Prostate gland (tissue), 2 donors: Measurements from ENCODE around the gene RBM8A.

Experiments
- POLR2A ChIP-seq: fragments of 450-650 bp; IDR thresholded peaks from one replicate; pipeline ENCODE4 v1.6.1; 2016; ENCODE audit warnings: antibody characterized with exemption, mild to moderate bottlenecking
- POLR2AphosphoS5 ChIP-seq: sonication (generic); formaldehyde crosslinking; IDR thresholded peaks from one replicate; pipeline ENCODE4 v1.6.1; 2017; ENCODE audit warnings: antibody characterized with exemption
- TF ChIP-seq, protein P1 (sequence below), 4 experiments: fragments of 200-600 bp in 2 of 4; fragments of 450-650 bp in 2 of 4; sonication (generic) in 2 of 4; IDR thresholded peaks; 1 replicate in 3 of 4; 2 replicates in 1 of 4; pipeline ENCODE4 v1.5.1; 2016 to 2019; ENCODE audit warnings: antibody characterized with exemption in 4 of 4, mild to moderate bottlenecking in 2 of 4, moderate library complexity in 2 of 4

DNA sequence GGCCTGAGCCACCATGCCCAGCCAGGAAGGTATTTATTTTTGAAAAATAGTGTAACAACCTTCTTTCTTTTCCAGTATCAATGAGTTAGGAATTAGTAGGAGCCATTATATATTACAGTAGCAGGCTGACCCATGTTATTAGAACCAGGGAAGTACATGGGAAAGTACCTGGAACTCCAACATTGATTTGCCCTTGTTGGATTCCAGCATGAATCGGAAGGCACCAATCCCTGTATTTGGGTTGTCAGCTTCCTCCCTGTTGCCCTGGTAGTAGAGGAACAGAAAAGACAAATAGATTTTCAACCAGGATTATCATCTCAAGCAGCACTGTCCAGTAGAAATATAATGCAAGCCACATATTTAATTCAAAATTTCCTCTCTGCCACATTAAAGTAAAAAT is 10.2 kb upstream of the RBM8A start:
- TF ChIP-seq, protein P1, sequence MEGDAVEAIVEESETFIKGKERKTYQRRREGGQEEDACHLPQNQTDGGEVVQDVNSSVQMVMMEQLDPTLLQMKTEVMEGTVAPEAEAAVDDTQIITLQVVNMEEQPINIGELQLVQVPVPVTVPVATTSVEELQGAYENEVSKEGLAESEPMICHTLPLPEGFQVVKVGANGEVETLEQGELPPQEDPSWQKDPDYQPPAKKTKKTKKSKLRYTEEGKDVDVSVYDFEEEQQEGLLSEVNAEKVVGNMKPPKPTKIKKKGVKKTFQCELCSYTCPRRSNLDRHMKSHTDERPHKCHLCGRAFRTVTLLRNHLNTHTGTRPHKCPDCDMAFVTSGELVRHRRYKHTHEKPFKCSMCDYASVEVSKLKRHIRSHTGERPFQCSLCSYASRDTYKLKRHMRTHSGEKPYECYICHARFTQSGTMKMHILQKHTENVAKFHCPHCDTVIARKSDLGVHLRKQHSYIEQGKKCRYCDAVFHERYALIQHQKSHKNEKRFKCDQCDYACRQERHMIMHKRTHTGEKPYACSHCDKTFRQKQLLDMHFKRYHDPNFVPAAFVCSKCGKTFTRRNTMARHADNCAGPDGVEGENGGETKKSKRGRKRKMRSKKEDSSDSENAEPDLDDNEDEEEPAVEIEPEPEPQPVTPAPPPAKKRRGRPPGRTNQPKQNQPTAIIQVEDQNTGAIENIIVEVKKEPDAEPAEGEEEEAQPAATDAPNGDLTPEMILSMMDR (IDR thresholded peaks at IDR 0.05) = no peak
- TF ChIP-seq POLR2A (no peak), POLR2AphosphoS5 (no peak)
